Liver (tissue), 9 donors: ENCODE results near the gene DNAJC8. TPM values are rescaled to one million over a fixed set of nuclear protein-coding genes. Genes with fewer than 3 reads are reported as not detected.

Experiments
- DNase-seq: peaks from one replicate; pipeline ENCODE4 v3.0.0-alpha.2; 2017; ENCODE audit warnings: low spot score
- H3K27ac ChIP-seq, 2 donors: one replicate each; pipeline ENCODE4 v1.7.0; 2013; ENCODE audit warnings: inconsistent platforms in 2 of 2, low read length in 2 of 2, control low read depth in 1 of 2, low read depth in 1 of 2, mild to moderate bottlenecking in 1 of 2
- H3K27me3 ChIP-seq, 4 donors: one replicate each; pipeline versions ENCODE4 v1.6.1 to v1.7.0; 2013; ENCODE audit warnings: low read length in 3 of 4, inconsistent platforms in 1 of 4, mild to moderate bottlenecking in 1 of 4, moderate library complexity in 1 of 4; ENCODE audit not compliant: control insufficient read depth in 4 of 4, insufficient read depth in 4 of 4
- H3K36me3 ChIP-seq, 4 donors: one replicate each; pipeline versions ENCODE4 v1.6.1 to v1.7.0; 2013; ENCODE audit warnings: low read length in 3 of 4, mild to moderate bottlenecking in 3 of 4, low read depth in 1 of 4, moderate library complexity in 1 of 4; ENCODE audit not compliant: control insufficient read depth in 4 of 4, insufficient read depth in 3 of 4
- H3K4me1 ChIP-seq, 4 donors: one replicate each; pipeline versions ENCODE4 v1.6.1 to v1.7.0; 2013; ENCODE audit warnings: low read length in 3 of 4, mild to moderate bottlenecking in 3 of 4, moderate library complexity in 1 of 4; ENCODE audit not compliant: control insufficient read depth in 4 of 4, insufficient read depth in 4 of 4
- H3K4me3 ChIP-seq, 3 donors: one replicate each; pipeline versions ENCODE4 v1.6.1 to v1.7.0; 2013; ENCODE audit warnings: low read length in 3 of 3, control low read depth in 1 of 3, low read depth in 1 of 3, mild to moderate bottlenecking in 1 of 3
- H3K9ac ChIP-seq, 2 donors: one replicate each; pipeline ENCODE4 v1.7.0; 2013; ENCODE audit warnings: low read length in 2 of 2, mild to moderate bottlenecking in 2 of 2, moderate library complexity in 2 of 2, control low read depth in 1 of 2, low read depth in 1 of 2
- H3K9me3 ChIP-seq, 4 donors: one replicate each; pipeline versions ENCODE4 v1.6.1 to v1.7.0; 2013; ENCODE audit warnings: low read length in 3 of 4; ENCODE audit not compliant: control insufficient read depth in 4 of 4
- CTCF ChIP-seq: fragments of 150-350 bp; IDR thresholded peaks from 2 replicates; pipeline ENCODE4 v1.5.1; 2017; ENCODE audit warnings: improper control_type of control experiment, low read depth, low read length; ENCODE audit not compliant: missing input control
- EGR1 ChIP-seq, 2 donors: IDR thresholded peaks; 2 replicates each; pipeline ENCODE4 v1.6.1; 2016 to 2018; ENCODE audit warnings: antibody characterized with exemption in 2 of 2, low read depth in 2 of 2
- GABPA ChIP-seq, 2 donors: IDR thresholded peaks in 1 of 2; conservative IDR thresholded peaks in 1 of 2; 2 replicates each; pipeline ENCODE4 v1.6.1; 2016; ENCODE audit warnings: antibody characterized with exemption in 2 of 2, mild to moderate bottlenecking in 1 of 2, moderate library complexity in 1 of 2
- HNF4A ChIP-seq, 2 donors: conservative IDR thresholded peaks; 2 replicates each; pipeline ENCODE4 v1.6.1; 2016; ENCODE audit warnings: antibody characterized with exemption in 2 of 2, mild to moderate bottlenecking in 2 of 2
- HNF4G ChIP-seq: IDR thresholded peaks from 2 replicates; pipeline ENCODE4 v1.6.1; 2016; ENCODE audit warnings: antibody characterized with exemption
- RAD21 ChIP-seq, 2 donors: IDR thresholded peaks; 2 replicates each; pipeline ENCODE4 v1.6.1; 2016; ENCODE audit warnings: antibody characterized with exemption in 2 of 2, mild to moderate bottlenecking in 2 of 2
- REST ChIP-seq: IDR thresholded peaks from 2 replicates; pipeline ENCODE4 v1.6.1; 2016; ENCODE audit warnings: antibody characterized with exemption, mild to moderate bottlenecking
- RXRA ChIP-seq, 2 donors: IDR thresholded peaks; 2 replicates each; pipeline ENCODE4 v1.6.1; 2017 to 2018; ENCODE audit warnings: antibody characterized with exemption in 2 of 2, mild to moderate bottlenecking in 1 of 2
- SP1 ChIP-seq: IDR thresholded peaks from 2 replicates; pipeline ENCODE4 v1.6.1; 2018; ENCODE audit warnings: antibody characterized with exemption, mild to moderate bottlenecking
- WGBS: extraction: QIAGEN DNeasy Blood & Tissue Kit; methylation state at CpG from one replicate; pipeline ENCODE4 v1.1.7; 2013; 5-methylcytosine and 5-hydroxymethylcytosine counted together
- polyA plus RNA-seq, 2 donors: library from polyadenylated mRNA; stranded (reverse) in 1 of 2; unstranded in 1 of 2; fragments of 200-250 nt in 1 of 2; fragments of >200 nt in 1 of 2; fragmentation: Nextera tagmentation in 1 of 2; extraction: Ambion mirVana in 1 of 2; gene quantifications; one replicate each; pipeline versions ENCODE4 v1.2.1 to v1.2.3, GENCODE V29; 2013 to 2015
- total RNA-seq, 2 donors: library from RNA; depleted of rRNA; stranded (reverse); fragments of >200 nt; gene quantifications; one replicate each; pipeline ENCODE4 v1.2.3, GENCODE V29; 2014
- donor health status: healthy.
- donor health status: healthy.
- donor health status: healthy.
- donor health status: healthy.
- donor health status: healthy.

The DNAJC8 gene
- total and polyA plus RNA-seq, 4 donors, result 14.9 to 38.6 (median 25.2) TPM

- Histone ChIP-seq H3K4me1 (peaks cover 22 to 53% (median 40%) of the 10 kb centered on the region in 4 donors), H3K27ac (peak overlapping the region; percentile 79 to 83), H3K9me3 (no peaks in the 10 kb centered on the region), H3K36me3 (peaks cover 6 to 28% (median 19%) of the 10 kb centered on the region in 4 donors), H3K4me3 (no peak overlapping the region), H3K27me3 (no peaks in the 10 kb centered on the region), H3K9ac (peak overlapping the region in 1 of 2 donors; percentile 11)
- WGBS, result 59% methylated on average over 5 of the region's 5 CpGs
- DNase-seq, result no peak
- TF ChIP-seq GABPA (IDR thresholded peaks at IDR 0.05 in 1 of 2, conservative IDR thresholded peaks at IDR 0.05 in 1 of 2), result no peak
- no peak for TF ChIP-seq HNF4G
- TF ChIP-seq CTCF, result no peak
- TF ChIP-seq HNF4A (conservative IDR thresholded peaks at IDR 0.05), result no peak
- TF ChIP-seq RAD21 (IDR thresholded peaks at IDR 0.05), result no peak
- no peak for TF ChIP-seq EGR1 (IDR thresholded peaks at IDR 0.05; ENCODE audit: low read depth in 2 of 2)
- TF ChIP-seq REST, result no peak
These were observed 48.1 kb upstream of the DNAJC8 start for GRCh38 chr1:28280977-28281381.

GRCh38 chr1:28280501-28280900 lies 47.7 kb upstream of the DNAJC8 start:
- Histone ChIP-seq H3K4me1 (peaks cover 21 to 49% (median 40%) of the 10 kb centered on the region in 4 donors), H3K4me3 (no peak overlapping the region), H3K27ac (peak overlapping the region; percentile 79 to 83), H3K9ac (no peak overlapping the region), H3K27me3 (no peaks in the 10 kb centered on the region), H3K36me3 (peaks cover 6 to 28% (median 19%) of the 10 kb centered on the region in 4 donors), H3K9me3 (no peaks in the 10 kb centered on the region)
- peak; percentile 36 for TF ChIP-seq SP1
- TF ChIP-seq RXRA (IDR thresholded peaks at IDR 0.05), result peak; percentile 47 to 55
- TF ChIP-seq REST, result no peak
- TF ChIP-seq GABPA (IDR thresholded peaks at IDR 0.05 in 1 of 2, conservative IDR thresholded peaks at IDR 0.05 in 1 of 2), result no peak
- DNase-seq, result no peak
- 76% methylated on average over 8 of the region's 8 CpGs for WGBS
